Activated T-helper 1 cell treated with anti-CD3 and anti-CD28 coated beads, Interleukin-12 subunit alpha, Interleukin-12 subunit beta, Interleukin-2, Interleukin-4 antibody, amounts not matched to agents 30 ng/mL and 10 ng/mL and 1 ng/mL, durations not matched to agents 14 hours and 24 hours and 36 hours (primary cell): Measurements from ENCODE around the gene LIMD2. TPM values are rescaled to one million over a fixed set of nuclear protein-coding genes. Genes with fewer than 3 reads are reported as not detected.

Experiments
- DNase-seq: peaks from one replicate; pipeline ENCODE4 v3.0.0; 2021; ENCODE audit warnings: low spot score
- H3K27ac Mint-ChIP-seq: one replicate; pipeline ENCODE4 v1.8.0; 2021; ENCODE audit warnings: mild to moderate bottlenecking, mixed read lengths
- H3K27me3 Mint-ChIP-seq: one replicate; pipeline ENCODE4 v1.8.0; 2022; ENCODE audit warnings: mild to moderate bottlenecking, moderate library complexity, mixed read lengths; ENCODE audit not compliant: insufficient read depth
- H3K36me3 Mint-ChIP-seq: one replicate; pipeline ENCODE4 v1.8.0; 2021; ENCODE audit warnings: low read depth, mixed read lengths
- H3K4me1 Mint-ChIP-seq: one replicate; pipeline ENCODE4 v1.8.0; 2021; ENCODE audit warnings: low read depth, mixed read lengths
- H3K4me3 Mint-ChIP-seq: one replicate; pipeline ENCODE4 v1.8.0; 2021; ENCODE audit warnings: mild to moderate bottlenecking, moderate library complexity, mixed read lengths
- H3K9me3 Mint-ChIP-seq: one replicate; pipeline ENCODE4 v1.8.0; 2021; ENCODE audit warnings: mixed read lengths
- intact Hi-C: fragments of 100-400 bp; cut with micrococcal nuclease; formaldehyde crosslinking; loops from one replicate; pipeline ENCODE4 v1.15.1; 2024
- total RNA-seq: library from RNA; stranded (reverse); gene quantifications from 2 replicates; pipeline ENCODE4 v1.2.3, GENCODE V29; 2022

LIMD2 gene
- total RNA-seq, 1 donor from 2014 or later, result 228 TPM

DNA sequence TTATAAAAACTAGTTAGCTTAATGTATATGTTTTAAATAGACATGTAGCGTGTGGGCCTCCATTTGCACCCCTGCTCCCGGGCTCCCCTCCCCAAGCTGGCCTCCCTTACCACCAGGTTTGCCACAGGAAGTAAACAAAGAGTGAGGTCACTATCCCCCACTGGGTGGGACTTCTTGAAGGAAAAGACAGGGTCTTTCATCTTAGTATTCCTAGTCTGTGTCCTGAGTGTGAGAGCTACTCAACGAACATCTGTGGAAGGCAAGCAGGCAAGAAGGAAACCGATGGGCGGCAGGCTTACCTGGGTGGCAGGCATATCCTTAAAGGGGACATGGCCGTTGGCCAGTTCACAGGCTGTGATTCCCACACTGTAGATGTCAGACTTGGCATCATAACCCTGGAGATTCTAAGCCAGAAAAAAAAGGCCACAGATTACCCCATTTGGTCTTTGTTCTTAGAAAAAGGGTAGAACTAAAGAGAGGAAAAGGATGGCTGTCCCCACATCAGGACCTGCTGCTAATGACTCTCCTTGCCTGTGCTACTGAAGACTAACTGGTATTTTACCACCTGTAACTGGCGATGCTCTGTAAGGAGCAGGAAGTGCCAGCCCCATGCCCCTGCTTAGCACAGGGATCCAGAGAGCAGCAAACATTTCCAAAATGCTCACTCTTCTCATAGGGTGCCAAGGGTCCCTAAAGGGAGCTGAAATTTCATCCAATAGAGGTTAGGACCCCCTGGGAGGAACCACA, 6.6 kb upstream of the LIMD2 start:
- DNase-seq, result no peak
- peaks cover 32% of the 10 kb centered on the region for H3K36me3 Mint-ChIP-seq
- H3K27me3 Mint-ChIP-seq, result no peaks in the 10 kb centered on the region
- H3K4me3 Mint-ChIP-seq, result peak overlapping the region; percentile 51
- no peaks in the 10 kb centered on the region for H3K9me3 Mint-ChIP-seq
- intact Hi-C loops, result no loop called here
- peak overlapping the region; percentile 40 for H3K27ac Mint-ChIP-seq
- H3K4me1 Mint-ChIP-seq, result peaks cover 69% of the 10 kb centered on the region

DNA sequence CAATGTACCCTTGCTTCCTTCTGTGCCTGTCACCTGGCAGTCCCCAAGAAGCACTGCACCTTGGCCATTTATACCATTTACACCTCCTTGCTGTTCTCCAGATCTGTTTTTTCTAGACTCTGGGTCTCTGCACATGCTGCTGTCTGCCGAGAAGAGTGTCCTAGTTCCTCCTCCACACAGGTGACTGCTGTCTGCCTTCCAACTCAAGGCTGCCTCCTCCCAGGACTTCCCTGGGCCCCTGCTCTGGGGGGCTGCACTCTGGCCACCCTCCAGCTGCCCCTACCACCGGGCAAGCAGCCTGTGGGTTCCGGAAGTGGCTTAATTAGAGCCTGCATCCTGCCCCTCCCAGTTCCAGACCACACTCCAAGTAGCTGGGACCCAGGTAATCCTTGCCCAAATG, 5.7 kb upstream of the LIMD2 start:
- intact Hi-C loops, result no loop called here
- Mint-ChIP-seq H3K27ac (peak overlapping the region; percentile 67), H3K36me3 (peaks cover 32% of the 10 kb centered on the region), H3K4me1 (peaks cover 73% of the 10 kb centered on the region), H3K9me3 (no peaks in the 10 kb centered on the region), H3K4me3 (peak overlapping the region; percentile 70), H3K27me3 (no peaks in the 10 kb centered on the region)
- no peak for DNase-seq

DNA sequence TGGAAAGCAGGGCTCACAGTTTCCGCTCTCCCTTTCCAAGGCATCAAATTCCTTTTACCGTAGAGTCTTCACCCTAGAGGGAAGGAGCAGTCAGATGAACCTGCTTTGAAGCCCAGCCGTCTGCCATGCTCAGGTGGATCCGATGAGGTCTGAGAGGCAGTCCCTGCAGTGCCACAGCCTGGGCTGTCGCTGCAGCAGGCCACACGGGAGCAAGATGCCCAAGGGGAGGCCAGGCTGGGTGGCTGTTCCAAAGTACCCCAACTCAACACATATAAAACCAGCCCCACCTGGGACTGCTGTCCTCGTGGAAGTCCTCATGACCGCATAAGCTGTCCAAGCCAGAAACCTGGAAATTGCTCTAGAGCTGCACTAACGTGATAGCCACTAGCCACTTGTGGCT, 4.9 kb upstream of the LIMD2 start:
- no peak for DNase-seq
- Mint-ChIP-seq H3K9me3 (no peaks in the 10 kb centered on the region), H3K4me1 (peaks cover 68% of the 10 kb centered on the region), H3K27me3 (no peaks in the 10 kb centered on the region), H3K36me3 (peaks cover 32% of the 10 kb centered on the region), H3K27ac (no peak overlapping the region), H3K4me3 (no peak overlapping the region)
- intact Hi-C loops, result no loop called here

DNA sequence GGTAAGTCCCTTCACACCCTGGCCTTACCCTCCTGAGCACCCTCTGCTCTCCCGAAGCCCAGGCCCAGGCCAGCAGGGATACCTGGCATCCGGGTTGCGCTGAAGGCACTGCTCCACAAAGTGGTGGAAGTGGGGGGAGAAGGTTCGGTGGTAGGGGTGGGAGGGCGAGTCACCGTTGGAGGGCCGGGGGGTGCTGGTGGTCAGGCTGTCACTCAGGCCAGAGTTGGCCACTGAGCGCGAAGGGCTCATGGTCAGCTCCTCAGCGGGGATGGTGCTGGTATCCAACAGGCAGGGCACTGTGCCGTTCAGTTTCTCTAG, 4.3 kb upstream of the LIMD2 start:
- intact Hi-C loops, result no loop called here
- Mint-ChIP-seq H3K36me3 (peaks cover 29% of the 10 kb centered on the region), H3K27me3 (no peaks in the 10 kb centered on the region), H3K4me3 (peak overlapping the region; percentile 92), H3K4me1 (peaks cover 63% of the 10 kb centered on the region), H3K27ac (peak overlapping the region; percentile 40), H3K9me3 (no peaks in the 10 kb centered on the region)
- no peak for DNase-seq

DNA sequence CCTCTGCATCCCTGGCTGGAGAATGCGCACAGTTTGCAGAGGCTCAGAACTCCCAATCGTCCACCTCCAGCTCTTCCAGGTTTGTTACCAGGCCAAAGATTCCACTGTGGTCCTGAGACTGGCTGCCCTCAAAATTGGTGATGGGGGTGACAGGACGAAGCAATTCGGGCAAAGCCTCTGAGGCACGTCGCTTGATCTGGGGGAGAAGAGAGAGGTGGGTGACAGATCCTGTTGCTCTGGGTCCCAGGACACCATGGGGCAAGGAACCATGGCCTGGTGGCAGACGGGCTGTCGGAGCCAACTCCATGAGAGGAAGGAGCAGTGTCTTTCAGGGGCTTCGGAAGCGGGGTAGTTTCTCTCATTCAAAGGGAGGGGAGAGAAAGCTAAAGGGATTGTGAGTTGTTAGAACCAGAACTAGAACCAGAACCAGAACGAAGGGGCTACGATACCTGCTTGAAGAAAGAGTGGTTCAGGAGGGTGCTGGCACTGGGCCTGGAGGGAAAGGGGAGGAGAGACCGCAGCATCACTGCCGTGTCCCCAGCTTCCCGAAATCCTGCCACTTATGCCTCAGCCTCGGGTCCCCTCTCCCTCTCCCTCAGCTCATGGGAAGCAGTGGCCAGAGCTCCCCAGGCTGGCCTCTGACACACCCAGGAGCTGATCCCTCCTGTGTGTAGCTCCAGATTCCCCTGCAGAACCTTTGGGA, 3.8 kb upstream of the LIMD2 start:
- intact Hi-C loops, result no loop called here
- H3K27ac Mint-ChIP-seq, result peak overlapping the region; percentile 40
- no peaks in the 10 kb centered on the region for H3K27me3 Mint-ChIP-seq
- peaks cover 58% of the 10 kb centered on the region for H3K4me1 Mint-ChIP-seq
- peaks cover 24% of the 10 kb centered on the region for H3K36me3 Mint-ChIP-seq
- H3K9me3 Mint-ChIP-seq, result no peaks in the 10 kb centered on the region
- peak overlapping the region; percentile 92 for H3K4me3 Mint-ChIP-seq
- no peak for DNase-seq

DNA sequence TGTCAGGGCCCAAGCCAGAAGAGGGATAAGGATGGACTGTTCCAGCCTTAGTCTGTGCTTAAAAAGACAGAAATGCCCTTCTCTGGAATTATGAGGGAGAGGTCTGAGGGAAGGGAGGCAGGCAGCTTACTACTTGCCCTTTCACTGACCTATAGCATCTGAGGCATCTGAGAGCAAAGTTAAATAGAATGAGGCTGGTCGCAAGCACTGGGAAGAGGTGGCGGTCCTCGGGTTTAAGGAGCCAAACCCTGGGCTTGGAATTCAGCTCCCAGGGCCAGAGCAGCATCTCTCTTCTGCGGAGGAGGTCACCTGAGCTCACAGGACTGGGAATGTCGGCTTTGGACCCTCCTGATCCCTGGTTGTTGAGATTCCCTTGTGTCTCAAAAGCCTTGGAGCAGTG, 3.1 kb upstream of the LIMD2 start:
- H3K9me3 Mint-ChIP-seq, result no peaks in the 10 kb centered on the region
- peaks cover 57% of the 10 kb centered on the region for H3K4me1 Mint-ChIP-seq
- intact Hi-C loops, result no loop called here
- H3K27ac Mint-ChIP-seq, result peak overlapping the region; percentile 96
- peaks cover 23% of the 10 kb centered on the region for H3K36me3 Mint-ChIP-seq
- DNase-seq, result no peak
- no peaks in the 10 kb centered on the region for H3K27me3 Mint-ChIP-seq
- peak overlapping the region; percentile 92 for H3K4me3 Mint-ChIP-seq

DNA sequence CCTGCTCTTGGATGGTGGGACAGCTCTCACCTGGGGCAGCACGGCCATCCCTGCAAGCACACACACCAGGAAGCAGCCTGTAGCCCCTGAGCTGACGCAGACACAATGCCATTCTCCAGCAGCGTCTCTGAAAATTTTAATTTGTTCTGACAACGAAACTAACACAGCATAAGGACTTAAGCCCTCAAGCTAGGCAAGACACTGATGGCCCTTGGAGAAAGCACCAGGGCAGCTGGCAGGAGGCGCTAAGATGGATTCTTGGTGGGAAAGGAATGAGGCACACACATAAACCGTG, 2.7 kb upstream of the LIMD2 start:
- intact Hi-C loops, result loop anchor here (1.0 kb wide), 3 partner anchors 39 to 141 kb away; partner anchors contain the start of genes CCDC47 and STRADA
- H3K4me3 Mint-ChIP-seq, result peak overlapping the region; percentile 92
- peaks cover 27% of the 10 kb centered on the region for H3K36me3 Mint-ChIP-seq
- H3K9me3 Mint-ChIP-seq, result no peaks in the 10 kb centered on the region
- no peak for DNase-seq
- H3K4me1 Mint-ChIP-seq, result peaks cover 60% of the 10 kb centered on the region
- H3K27ac Mint-ChIP-seq, result peak overlapping the region; percentile 96
- H3K27me3 Mint-ChIP-seq, result no peaks in the 10 kb centered on the region

DNA sequence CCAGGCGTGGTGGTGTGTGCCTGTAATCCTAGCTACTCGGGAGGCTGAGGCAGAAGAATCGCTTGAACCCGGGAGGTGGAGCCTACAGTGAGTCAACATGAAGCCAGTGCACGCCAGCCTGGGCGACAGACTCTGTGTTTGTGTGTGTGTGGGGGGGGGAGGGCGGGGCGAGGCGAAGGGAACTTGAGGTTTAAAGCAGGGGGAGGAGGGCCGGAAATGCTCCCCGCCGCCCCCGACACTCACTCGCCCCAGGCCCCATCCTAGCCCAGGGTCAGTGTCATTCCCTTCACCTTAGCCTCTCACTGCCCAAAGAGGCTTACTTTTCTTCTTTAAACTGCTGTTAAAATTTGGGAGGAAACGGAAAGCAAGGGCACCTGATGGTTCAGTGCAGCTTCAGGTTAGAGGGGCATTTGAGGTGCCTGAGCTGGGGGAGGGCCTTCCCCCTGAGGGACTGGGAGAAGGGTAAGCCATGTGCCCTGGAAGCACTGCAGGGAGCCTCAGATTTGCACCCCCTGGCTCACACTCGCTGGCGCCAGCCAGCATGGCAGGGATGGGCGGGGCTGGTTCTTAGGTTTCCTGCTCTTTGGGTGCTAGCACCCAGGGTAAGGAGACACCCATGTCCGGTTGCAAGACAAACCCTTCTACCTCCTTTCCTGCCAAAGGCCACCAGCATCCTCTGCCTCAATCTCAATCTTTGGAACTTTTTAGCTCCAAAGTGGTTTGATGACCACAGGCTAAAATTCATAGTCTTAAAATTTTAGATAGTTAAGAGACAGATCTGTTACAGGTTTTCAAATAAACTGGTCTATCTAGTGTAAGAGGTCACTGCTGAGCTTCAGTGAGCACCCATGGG, 2.2 kb upstream of the LIMD2 start:
- Mint-ChIP-seq H3K4me3 (peak overlapping the region; percentile 92), H3K36me3 (peaks cover 33% of the 10 kb centered on the region), H3K4me1 (peaks cover 63% of the 10 kb centered on the region), H3K9me3 (no peaks in the 10 kb centered on the region), H3K27me3 (no peaks in the 10 kb centered on the region), H3K27ac (peak overlapping the region; percentile 96)
- intact Hi-C loops, result loop anchor here (1.0 to 2.0 kb wide), 4 partner anchors 39 to 805 kb away; partner anchors contain the start of genes CCDC47, CEP95, DDX5 and STRADA
- DNase-seq, result peak; percentile 70

DNA sequence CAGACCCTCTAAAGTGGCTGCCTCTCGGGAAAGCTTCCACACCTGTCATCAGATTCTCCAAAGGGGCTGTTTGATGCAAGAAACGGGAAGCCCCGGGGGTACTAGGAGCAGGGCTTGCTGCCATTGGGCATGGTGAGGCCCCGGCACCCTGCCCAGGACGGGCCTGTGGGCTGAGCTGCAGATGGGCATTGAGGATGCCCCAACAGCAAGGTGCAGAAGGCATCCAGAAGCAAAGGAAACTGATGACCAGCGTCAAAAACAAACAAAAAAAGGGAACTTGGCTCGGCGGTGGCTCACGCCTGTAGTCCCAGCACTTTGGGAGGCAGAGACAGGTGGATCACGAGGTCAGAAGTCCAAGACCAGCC, 1.5 kb upstream of the LIMD2 start:
- H3K27me3 Mint-ChIP-seq, result no peaks in the 10 kb centered on the region
- peaks cover 63% of the 10 kb centered on the region for H3K4me1 Mint-ChIP-seq
- intact Hi-C loops, result loop anchor here (2.0 kb wide), 1 partner anchor 805 kb away; the partner anchor contains the start of genes CEP95 and DDX5
- DNase-seq, result no peak
- no peaks in the 10 kb centered on the region for H3K9me3 Mint-ChIP-seq
- peak overlapping the region; percentile 96 for H3K27ac Mint-ChIP-seq
- H3K36me3 Mint-ChIP-seq, result peaks cover 38% of the 10 kb centered on the region
- peak overlapping the region; percentile 92 for H3K4me3 Mint-ChIP-seq

DNA sequence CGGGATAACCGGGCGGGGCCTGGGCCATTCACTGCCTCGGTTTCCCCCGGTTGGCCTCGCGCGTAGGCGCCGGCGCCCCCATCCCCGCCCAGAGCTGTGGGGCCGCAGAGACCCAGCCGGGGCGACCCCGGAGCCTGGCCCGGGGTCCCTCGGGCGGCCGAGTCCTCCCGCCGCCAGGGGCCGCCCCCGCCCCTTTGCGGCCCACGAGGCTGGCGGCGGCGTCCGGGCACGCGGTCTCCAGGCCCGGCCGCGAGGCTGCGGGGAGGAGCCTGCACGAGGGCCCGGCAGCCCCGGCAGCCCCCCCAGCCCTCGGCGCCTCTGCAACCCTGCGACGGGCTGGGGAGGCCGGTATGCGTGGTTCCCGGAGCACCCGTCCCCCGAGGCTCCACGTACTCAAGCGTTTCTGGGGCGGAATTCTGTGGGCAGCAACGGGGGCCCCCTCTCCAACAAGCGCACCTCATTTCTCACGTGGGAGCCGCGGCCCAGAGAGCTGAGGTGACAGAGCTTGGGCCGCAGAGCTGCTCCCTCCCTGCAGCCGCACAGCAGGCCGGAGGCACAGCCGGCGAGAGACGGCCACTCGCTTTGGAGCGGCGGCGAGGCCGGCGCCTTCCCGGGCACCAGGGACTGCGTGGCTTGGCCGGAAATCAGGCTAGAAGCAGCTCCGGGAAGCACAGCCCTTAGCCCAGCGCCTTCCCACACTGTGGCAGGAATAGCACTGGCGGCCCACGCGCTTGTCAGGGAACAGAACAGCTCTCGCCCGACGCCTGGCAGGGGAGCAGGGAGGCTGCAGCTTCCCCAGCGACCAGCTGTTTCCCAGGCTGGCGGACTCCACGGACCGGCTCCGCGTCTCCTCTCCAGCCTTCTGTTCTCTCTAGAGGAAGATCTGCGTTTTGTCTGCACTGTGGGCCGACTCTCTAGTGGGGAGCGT, 867 bp upstream of the LIMD2 start:
- intact Hi-C loops, result loop anchor here (1.0 to 2.0 kb wide), 2 partner anchors 150 to 806 kb away; partner anchors contain the start of genes CEP95, DCAF7 and DDX5
- H3K4me3 Mint-ChIP-seq, result peak overlapping the region; percentile 92
- H3K4me1 Mint-ChIP-seq, result peaks cover 62% of the 10 kb centered on the region
- peak overlapping the region; percentile 96 for H3K27ac Mint-ChIP-seq
- peak; percentile 49 for DNase-seq
- H3K36me3 Mint-ChIP-seq, result peaks cover 43% of the 10 kb centered on the region
- H3K27me3 Mint-ChIP-seq, result no peaks in the 10 kb centered on the region
- no peaks in the 10 kb centered on the region for H3K9me3 Mint-ChIP-seq

DNA sequence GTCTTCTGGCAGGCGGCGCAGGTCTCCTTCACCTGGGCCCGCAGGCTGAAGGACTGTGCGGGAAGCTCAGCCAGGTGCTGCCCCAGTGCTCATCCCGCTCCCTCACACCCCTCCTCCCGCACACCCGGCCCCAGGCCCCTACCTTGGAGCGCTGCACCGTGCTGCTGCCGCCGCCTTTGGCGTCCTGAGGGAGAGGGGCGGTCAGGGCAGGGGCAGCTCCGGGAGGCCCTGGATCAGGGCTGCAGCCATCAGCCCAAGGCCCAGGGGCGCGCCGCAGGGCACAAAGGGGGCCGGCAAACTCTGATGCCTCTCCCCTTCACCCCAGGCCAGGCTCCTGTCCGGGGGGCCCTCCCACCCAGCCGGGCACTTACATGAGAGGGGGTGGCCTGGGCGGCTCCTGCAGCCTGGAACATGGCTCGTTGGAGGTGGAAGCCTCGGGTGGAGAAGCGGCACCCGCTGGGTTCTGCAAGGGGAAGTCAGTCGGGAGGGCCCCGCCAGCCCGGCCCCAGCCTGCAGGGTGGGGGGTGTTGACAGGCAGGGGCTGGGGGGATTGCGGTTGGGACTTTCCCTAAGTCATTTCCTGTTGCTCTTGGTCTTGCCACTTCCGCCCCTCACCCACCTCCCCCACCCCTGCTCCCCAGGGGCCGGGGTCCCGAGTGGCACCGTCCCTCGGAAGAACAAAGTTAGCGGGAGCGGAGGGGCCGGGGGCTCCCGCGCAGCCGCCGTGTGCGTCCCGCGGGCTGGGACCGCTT, 863 bp downstream of the LIMD2 start:
- intact Hi-C loops, result loop anchor here (1.0 to 2.0 kb wide), 4 partner anchors 11 to 144 kb away; partner anchors contain the start of genes CCDC47, FTSJ3, PSMC5 and SMARCD2
- DNase-seq, result peak; percentile 88
- H3K9me3 Mint-ChIP-seq, result no peaks in the 10 kb centered on the region
- peaks cover 61% of the 10 kb centered on the region for H3K4me1 Mint-ChIP-seq
- H3K27me3 Mint-ChIP-seq, result no peaks in the 10 kb centered on the region
- H3K36me3 Mint-ChIP-seq, result peaks cover 41% of the 10 kb centered on the region
- peak overlapping the region; percentile 96 for H3K4me3 Mint-ChIP-seq
- H3K27ac Mint-ChIP-seq, result peak overlapping the region; percentile 96
